HG02885 (cell line): Measurements from ENCODE around the gene AHNAK.
"Not testable (repeated sequence)": the region's sequence is repeated elsewhere in the genome, so short reads cannot be mapped to it uniquely, and the experiment has no call there.

Experiments used
- ATAC-seq: cut with Tn5 transposase; IDR thresholded peaks from one replicate; pipeline ENCODE4 v1.9.1; 2021; ENCODE audit warnings: mild to moderate bottlenecking; ENCODE audit not compliant: unreplicated experiment, poor library complexity

Gene AHNAK

GRCh38 chr11:62471603-62472002 lies 75.0 kb downstream of the AHNAK start:
- no peak for ATAC-seq

- ATAC-seq = no peak
Observed at GRCh38 chr11:62468577-62468976, 78.0 kb downstream of the AHNAK start.

GRCh38 chr11:62466444-62466843 lies 80.2 kb downstream of the AHNAK start:
- ATAC-seq = no peak

- no peak for ATAC-seq
Observed at GRCh38 chr11:62464655-62465054, 82.0 kb downstream of the AHNAK start.

GRCh38 chr11:62463121-62463542 lies 83.5 kb downstream of the AHNAK start:
- ATAC-seq = no peak

GRCh38 chr11:62462508-62462892 lies 84.1 kb downstream of the AHNAK start:
- ATAC-seq = no peak

- no peak for ATAC-seq
Observed at GRCh38 chr11:62461740-62462507, 84.7 kb downstream of the AHNAK start.

- no peak for ATAC-seq
Observed at GRCh38 chr11:62459080-62459479, 87.5 kb downstream of the AHNAK start.

- ATAC-seq = no peak
Observed at GRCh38 chr11:62458212-62459002, 88.2 kb downstream of the AHNAK start.

GRCh38 chr11:62457478-62457877 lies 89.1 kb downstream of the AHNAK start:
- no peak for ATAC-seq

GRCh38 chr11:62456630-62457029 lies 90.0 kb downstream of the AHNAK start:
- ATAC-seq = no peak

GRCh38 chr11:62452839-62453468 lies 93.7 kb downstream of the AHNAK start:
- ATAC-seq = no peak

- ATAC-seq = no peak
Observed at GRCh38 chr11:62452261-62452660, 94.3 kb downstream of the AHNAK start.

- ATAC-seq = no peak
Observed at GRCh38 chr11:62451241-62451621, 95.4 kb downstream of the AHNAK start.

GRCh38 chr11:62450543-62451240 lies 95.9 kb downstream of the AHNAK start:
- no peak for ATAC-seq

GRCh38 chr11:62449912-62450311 lies 96.7 kb downstream of the AHNAK start:
- not testable (repeated sequence) for ATAC-seq

- ATAC-seq = no peak
Observed at GRCh38 chr11:62449451-62449851, 97.2 kb downstream of the AHNAK start.

GRCh38 chr11:62446091-62446490 lies 100.5 kb downstream of the AHNAK start:
- no peak for ATAC-seq

GRCh38 chr11:62445314-62445740 lies 101.3 kb downstream of the AHNAK start:
- no peak for ATAC-seq

- no peak for ATAC-seq
Observed at GRCh38 chr11:62444835-62445234, 101.8 kb downstream of the AHNAK start.
